Measurements from ENCODE around the gene STIL.

- no peak for TF ChIP-seq EZH2 (IDR thresholded peaks at IDR 0.05; ENCODE audit: borderline replicate concordance, low read length)
- TF ChIP-seq, protein P1, sequence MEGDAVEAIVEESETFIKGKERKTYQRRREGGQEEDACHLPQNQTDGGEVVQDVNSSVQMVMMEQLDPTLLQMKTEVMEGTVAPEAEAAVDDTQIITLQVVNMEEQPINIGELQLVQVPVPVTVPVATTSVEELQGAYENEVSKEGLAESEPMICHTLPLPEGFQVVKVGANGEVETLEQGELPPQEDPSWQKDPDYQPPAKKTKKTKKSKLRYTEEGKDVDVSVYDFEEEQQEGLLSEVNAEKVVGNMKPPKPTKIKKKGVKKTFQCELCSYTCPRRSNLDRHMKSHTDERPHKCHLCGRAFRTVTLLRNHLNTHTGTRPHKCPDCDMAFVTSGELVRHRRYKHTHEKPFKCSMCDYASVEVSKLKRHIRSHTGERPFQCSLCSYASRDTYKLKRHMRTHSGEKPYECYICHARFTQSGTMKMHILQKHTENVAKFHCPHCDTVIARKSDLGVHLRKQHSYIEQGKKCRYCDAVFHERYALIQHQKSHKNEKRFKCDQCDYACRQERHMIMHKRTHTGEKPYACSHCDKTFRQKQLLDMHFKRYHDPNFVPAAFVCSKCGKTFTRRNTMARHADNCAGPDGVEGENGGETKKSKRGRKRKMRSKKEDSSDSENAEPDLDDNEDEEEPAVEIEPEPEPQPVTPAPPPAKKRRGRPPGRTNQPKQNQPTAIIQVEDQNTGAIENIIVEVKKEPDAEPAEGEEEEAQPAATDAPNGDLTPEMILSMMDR (conservative IDR thresholded peaks at IDR 0.05 in 1 of 2, IDR thresholded peaks at IDR 0.05 in 1 of 2; ENCODE audit: extremely low read depth in 1 of 2, insufficient read depth in 1 of 2, low read depth in 1 of 2, low read length in 2 of 2): no peak
These were observed 37.4 kb upstream of the STIL start for GRCh38 chr1:47351305-47351704.
